ENCODE measurements around the gene KCNQ2.

DNA sequence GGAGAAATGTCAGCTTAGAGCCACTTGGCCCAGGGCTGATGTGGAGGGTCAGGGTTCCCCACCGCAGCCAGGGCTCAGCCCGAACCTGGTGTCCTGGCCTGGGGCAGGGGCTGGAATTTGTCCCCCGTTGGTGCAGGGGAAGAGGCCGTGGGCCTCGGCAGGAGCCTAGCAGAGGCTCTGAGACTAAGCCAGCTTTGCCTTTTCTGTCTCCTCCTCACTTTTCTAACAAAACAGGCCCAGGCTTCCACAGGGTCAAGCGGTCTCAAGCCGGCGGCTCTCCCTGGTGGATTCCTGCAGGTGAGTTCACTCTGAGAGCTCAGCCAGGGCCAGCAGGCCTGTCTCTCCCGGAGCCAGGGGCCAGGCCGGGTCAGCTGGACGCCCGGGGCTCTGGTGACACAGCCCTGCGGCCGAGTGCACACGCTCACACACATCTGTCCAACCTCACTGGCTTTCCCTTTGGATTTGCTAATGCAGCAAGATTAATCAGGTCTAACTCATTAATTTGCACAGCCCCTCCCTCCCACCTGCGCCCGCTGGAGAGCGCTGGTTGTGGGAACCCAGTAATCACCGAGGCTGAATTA lies 108.4 kb downstream of the KCNQ2 start:
- TF ChIP-seq POLR2AphosphoS5 (IDR thresholded peaks at IDR 0.05; ENCODE audit: borderline replicate concordance, low read depth, low read length) (no peak), EZH2 (IDR thresholded peaks at IDR 0.05) (no peak)
